Measurements from ENCODE around the gene FAM120A.
A peak's percentile ranks its signal among the peaks of the same experiment; 100 is the strongest.
"Not testable (repeated sequence)": the region's sequence is repeated elsewhere in the genome, so short reads cannot be mapped to it uniquely, and the experiment has no call there.

The FAM120A gene, protein sequence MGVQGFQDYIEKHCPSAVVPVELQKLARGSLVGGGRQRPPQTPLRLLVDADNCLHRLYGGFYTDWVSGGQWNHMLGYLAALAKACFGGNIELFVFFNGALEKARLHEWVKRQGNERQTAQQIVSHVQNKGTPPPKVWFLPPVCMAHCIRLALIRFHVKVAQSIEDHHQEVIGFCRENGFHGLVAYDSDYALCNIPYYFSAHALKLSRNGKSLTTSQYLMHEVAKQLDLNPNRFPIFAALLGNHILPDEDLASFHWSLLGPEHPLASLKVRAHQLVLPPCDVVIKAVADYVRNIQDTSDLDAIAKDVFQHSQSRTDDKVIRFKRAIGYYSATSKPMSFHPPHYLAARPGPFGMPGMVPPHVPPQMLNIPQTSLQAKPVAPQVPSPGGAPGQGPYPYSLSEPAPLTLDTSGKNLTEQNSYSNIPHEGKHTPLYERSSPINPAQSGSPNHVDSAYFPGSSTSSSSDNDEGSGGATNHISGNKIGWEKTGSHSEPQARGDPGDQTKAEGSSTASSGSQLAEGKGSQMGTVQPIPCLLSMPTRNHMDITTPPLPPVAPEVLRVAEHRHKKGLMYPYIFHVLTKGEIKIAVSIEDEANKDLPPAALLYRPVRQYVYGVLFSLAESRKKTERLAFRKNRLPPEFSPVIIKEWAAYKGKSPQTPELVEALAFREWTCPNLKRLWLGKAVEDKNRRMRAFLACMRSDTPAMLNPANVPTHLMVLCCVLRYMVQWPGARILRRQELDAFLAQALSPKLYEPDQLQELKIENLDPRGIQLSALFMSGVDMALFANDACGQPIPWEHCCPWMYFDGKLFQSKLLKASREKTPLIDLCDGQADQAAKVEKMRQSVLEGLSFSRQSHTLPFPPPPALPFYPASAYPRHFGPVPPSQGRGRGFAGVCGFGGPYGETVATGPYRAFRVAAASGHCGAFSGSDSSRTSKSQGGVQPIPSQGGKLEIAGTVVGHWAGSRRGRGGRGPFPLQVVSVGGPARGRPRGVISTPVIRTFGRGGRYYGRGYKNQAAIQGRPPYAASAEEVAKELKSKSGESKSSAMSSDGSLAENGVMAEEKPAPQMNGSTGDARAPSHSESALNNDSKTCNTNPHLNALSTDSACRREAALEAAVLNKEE

DNA sequence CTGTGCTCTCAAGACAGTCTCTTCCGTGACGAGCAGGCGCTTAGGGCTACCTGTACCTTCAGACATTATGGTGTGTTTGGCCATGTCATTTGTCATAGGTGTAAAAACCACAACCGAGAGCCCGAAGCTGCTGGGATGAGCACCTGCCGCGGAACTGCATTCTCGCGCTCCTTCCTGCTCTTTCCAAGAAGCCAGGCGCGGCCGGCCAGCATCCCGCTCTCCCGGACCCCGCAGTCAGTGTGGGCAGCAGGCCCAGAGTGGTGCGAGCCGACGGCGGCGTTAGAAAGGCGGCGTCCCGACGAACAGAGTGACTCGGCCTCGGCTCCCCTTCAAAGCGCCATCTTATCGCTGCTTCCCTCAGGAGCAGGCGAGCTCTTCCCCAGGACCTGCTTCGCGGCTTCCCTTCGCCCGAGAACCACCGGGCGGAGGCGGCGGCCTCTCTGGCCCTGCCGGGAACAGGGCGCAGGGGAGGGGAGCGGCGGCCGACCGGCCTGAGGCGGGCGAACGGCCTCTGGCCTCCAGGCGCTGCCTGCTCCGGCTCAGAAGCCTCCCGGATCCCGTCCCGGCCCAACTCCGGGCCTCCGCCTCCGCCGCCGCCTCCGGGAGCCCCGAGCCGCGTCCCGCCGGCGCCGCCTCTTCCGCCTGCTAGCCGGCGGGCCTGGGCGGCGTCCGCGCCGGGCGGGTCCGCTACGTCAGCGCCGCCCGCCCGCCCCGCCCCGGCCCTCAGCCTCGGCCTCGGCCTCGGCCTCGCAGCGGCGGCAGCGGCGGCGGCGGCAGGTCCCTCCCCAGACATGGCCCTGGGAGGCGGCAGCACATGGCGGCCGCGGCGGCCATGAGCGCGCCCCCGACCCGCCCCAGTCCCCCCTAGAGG, at the start of gene FAM120A:
TSS of gene FAM120A (plus strand) at position 741 of the 871 bp plus-strand sequence. CDS start 231 bp downstream, outside the sequence.
- DNase-seq (ENCODE audit: low read depth in 2 of 2) = peak; percentile 56

DNA sequence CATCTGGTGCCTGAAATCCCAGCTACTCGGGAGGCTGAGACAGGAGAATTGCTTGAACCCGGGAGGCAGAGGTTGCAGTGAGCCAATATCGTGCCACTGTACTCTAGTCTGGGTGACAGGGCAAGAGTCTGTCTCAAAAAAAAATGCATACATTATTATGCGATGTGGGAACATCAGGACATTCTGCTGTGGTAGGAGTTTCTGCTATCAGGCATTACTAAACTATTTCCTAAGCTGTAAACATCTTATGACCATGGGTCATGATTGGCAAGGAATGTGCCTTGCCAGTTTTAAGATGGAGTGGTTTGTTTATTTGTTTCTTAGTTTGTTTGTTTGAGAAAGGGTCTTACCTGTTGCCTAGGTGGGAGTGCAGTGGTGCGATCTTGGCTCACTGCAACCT, 45.1 kb upstream of the FAM120A start:
- no peak for DNase-seq (ENCODE audit: low read depth in 2 of 2)

DNA sequence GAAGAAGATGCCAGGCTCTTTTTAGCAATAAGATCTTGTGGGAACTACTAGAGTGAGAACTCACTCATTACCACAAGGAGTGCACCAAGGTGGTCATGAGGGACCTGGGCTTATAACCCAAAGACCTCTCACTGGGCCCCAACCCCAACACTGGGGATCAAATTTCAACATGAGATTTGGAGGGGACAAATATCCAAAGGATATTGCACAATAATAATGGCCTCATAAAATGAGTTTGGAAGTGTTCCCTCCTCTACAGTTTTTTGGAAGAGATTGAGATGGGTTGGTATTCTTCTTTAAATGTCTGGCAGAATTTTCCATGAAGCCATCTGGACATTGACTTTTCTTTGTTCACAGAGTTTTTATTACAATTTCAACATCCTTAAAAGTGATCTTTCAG, 38.0 kb upstream of the FAM120A start:
- no peak for DNase-seq (ENCODE audit: low read depth in 2 of 2)

DNA sequence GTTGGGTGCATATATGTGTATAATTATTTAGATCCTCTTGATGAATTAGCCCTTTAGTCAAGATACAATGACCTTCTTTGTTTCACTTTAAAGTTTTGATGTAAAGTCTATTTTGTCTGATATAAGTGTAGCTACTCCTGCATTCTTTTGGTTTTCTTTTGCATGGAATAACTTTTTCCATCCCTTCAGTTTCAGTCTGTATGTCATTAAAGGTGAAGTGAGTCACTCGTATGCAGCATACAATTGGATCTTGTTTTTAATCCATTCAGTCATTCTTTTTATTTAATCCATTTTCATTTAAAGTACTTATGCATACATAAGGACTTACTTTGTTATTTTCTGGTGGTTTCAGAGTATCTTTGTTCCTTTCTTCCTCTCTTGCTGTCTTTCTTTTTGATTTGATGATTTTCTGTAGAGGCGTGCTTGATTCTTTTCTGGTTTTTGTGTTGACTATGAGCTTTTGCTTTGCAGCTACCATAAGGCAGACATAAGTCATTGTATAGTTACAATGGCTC, 36.3 kb upstream of the FAM120A start:
- DNase-seq (ENCODE audit: low read depth in 2 of 2) = no peak

DNA sequence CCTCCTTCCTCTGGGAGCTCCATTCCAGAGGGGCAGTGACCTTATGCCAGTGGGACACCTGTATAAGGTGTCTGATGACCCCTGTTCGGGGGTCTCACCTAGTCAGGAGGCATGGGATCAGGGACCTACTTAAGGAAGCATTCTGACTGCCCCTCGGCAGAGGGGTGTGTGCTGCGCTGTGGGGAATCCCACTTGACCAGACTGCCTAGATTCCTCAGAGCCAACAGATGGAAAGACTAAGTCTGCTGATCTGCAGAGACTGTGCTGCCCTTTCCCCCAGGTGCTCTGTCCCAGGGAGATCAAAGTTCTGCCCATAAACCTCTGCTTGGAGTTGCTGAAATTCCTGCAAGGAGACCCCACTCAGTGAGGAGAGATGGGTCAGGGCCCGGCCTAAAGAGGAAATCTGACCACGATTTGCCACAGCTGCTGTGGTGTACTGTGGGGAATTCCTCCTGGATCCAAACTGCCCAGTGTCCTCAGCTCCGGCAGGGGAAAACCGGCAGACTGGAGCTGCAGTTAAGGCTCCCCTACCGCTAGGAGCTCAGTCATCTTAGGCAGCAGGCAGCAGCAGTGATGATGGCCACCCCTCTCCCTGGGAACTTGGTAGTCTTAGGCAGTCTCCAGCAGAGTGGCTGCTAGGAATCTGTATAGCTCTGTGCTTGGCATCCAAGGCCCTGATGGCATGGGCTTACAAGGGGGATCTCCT, 34.8 kb upstream of the FAM120A start:
- no peak for DNase-seq (ENCODE audit: low read depth in 2 of 2)

DNA sequence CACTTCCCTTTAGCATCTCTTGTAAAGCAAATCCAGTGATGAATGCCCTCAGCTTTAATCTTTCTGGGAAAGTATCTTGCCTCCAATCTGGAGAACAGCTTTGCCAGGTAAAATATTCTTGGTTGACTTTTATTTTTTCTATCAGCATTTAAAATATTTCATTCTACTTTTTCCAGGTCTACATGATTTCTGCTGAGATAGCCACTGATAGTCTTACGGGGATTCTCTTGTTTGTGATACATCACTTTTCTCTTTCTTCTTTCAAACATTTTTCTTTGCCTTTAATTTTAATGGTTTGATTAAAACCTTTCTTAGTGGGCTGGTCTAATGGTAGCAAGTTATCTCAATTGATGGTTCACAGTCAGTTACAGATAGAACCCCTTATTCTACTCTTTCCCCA, 33.9 kb upstream of the FAM120A start:
- no peak for DNase-seq (ENCODE audit: low read depth in 2 of 2)

DNA sequence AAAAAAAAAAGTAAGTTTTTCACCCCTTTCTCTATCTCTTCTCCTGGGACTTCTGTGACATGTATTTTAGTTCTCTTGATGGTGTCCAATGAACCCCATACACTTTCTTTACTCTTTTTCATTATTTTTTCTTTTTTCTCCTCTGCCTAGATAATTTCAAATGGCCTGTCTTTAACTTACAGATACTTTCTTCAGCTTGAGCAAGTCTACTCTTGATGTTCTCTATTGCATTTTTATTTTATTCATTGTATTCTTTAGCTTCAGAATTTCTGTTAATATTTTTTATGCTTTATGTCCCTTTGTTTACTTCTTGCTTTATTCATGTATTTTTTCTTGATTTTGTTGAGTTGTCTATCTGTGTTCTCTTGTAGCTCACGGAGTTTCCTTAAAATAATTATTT, 32.5 kb upstream of the FAM120A start:
- no peak for DNase-seq (ENCODE audit: low read depth in 2 of 2)

DNA sequence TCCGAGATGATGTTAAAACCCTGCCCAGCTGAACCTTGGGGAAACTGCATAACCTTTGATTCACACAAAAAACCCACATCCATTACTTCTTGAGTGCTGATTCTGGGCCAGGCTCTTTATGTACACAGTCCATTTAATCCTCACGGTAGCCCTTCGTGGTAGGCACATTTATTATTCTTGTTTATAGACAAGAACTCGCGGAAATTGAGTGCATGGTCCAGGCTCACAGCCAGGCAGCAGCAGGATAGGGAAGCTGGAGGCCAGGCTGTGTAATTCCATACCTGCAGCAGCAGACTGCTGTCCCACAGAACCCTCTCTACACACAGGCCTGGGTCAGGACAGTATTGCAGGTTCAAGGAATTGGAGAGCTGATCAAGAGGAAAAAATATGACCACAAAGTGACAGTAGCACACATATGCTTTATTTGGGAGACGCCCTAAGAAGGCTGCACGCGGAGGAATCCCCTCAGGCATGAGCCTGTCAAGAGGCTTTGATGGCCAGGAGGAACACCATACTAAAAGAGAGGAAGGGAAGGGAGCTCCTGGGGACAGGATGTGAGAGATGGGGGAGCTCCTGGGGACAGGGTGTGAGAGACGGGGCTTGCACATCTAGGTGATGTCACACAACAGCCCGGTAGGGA, 28.4 kb upstream of the FAM120A start:
- no peak for DNase-seq (ENCODE audit: low read depth in 2 of 2)

DNA sequence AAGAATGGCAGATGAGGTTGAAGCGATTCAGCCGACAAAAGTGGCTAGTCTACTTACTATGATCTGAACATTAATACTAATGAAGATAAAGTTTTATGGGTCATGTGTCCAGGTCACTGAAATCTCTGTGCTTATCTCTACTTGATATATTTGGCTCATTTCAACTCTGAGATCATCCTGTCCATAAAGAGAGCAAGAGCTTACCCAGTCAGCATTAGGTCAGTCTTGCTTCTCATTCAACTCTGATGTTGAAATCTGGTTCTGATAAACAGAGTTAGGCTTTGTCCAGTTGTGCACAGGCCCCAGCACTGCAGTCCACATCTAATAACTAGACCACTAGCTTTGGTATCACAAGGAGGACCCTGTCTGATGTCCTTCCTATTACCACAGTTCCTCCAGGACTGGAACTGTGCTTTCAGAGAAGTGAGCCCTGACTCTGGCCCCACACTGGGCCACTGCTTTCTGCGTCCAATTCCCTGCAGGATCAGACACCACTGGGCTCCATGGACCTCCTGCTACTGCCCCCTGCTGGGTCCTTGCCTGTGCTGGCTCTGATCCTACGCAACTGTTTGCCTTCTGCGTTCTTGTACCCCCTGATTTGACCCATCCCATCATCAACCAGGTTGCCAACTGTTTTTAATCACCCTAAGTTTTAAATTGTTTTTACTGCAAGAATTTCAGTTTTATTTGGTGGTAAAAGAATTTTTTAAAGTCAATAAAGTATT, 23.7 kb upstream of the FAM120A start:
- DNase-seq (ENCODE audit: low read depth in 2 of 2) = no peak

DNA sequence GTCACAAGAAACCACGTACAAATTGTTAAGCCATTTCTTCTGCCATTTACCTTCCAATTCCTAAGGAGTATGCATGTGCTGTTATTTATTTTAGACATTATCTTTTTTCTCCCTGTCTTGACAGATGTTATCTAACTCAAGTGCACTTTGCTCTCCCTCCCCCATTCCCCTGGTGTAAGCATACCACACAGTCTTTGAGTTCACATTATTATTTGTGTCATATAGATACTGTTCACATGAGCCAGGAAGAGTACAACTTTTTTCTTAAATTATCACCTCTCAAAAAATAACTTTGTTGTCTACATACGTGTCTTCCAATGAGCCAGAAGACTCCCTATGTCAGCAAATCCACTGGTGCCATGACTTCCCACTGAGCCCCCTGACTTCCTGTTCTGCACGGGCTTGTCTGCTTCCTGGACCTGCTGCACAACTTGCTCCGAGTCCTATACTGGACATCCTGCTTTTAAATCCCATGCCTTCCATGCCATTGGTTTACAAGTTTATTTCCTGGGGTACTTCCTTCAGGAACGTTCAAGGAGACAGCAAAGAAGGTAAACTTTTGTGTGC, 19.9 kb upstream of the FAM120A start:
- DNase-seq (ENCODE audit: low read depth in 2 of 2) = no peak

DNA sequence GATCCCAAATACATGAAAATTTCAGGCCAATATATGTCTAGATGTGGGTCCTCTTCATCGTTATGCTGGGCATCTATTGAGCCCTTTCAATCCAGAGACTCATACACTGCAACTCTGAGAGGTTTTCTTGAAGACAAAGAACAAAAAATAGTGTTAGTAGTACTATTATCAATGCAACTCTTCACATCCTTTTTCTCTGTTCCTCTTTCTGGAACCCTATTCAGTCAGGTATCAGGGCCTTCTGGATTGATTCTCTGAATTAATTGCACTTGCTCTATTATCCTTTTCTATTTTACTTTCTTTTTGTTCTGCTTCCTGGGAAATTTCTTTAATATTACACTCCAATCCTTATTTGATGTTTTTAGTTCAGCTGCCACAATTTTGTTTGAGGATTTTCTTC, 18.5 kb upstream of the FAM120A start:
- no peak for DNase-seq (ENCODE audit: low read depth in 2 of 2)

DNA sequence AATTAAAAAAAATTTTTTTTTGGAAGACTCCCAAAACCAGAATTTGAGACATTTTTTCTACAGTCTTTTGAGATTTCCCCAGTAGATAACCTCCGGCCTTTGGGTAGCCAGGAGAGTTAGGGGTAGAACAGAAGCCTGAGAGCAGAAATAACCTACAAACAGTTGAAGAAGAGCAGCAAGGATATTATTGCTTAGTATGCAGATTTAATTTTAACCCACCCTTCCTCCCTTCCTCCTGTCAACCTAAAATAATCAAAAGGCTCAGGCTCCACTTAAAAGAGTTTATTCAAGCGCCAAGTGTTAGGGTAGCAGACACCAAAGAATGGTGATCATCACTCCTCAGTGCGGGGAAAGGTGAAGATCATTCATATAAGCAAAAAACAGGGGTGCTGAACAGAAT, 17.4 kb upstream of the FAM120A start:
- DNase-seq (ENCODE audit: low read depth in 2 of 2) = no peak

DNA sequence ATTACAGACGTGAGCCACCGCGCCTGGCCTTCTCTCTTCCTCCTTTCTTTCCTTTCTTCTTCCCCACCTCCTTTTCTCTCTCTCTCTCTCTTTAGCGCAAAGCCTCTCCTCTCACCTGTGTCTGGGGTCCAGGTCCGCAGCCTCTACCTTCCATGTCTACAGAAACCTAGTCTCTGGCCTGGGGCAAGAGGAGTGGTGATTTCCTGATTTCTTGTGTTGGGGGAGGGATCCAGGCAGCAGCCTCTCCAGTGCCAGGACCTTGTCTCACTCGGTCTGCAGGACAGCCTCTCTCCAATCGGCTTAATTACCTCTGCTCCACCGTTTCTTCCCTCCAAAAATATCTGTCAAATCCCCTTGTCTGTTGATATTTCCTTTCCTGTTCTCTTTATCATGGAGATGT, 16.1 kb upstream of the FAM120A start:
- DNase-seq (ENCODE audit: low read depth in 2 of 2) = no peak

DNA sequence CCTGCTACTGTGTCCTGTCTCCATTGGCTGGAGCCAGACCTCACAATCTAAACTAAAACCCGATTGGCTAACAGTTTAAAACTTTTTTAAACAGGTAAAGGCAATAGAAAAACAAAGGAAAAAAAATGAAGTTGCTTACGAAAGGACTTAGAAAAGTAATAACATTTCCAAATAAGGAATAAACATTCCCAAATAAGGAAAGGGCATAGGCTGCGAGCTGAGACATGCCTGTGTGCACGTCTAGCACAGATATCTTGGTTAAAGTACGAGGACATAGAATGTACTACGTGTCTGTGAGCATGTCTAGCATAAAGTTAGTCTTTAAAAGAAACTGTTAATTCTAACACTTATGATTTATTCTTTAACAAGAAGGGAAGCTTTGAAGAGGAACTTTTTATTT, 15.3 kb upstream of the FAM120A start:
- no peak for DNase-seq (ENCODE audit: low read depth in 2 of 2)

DNA sequence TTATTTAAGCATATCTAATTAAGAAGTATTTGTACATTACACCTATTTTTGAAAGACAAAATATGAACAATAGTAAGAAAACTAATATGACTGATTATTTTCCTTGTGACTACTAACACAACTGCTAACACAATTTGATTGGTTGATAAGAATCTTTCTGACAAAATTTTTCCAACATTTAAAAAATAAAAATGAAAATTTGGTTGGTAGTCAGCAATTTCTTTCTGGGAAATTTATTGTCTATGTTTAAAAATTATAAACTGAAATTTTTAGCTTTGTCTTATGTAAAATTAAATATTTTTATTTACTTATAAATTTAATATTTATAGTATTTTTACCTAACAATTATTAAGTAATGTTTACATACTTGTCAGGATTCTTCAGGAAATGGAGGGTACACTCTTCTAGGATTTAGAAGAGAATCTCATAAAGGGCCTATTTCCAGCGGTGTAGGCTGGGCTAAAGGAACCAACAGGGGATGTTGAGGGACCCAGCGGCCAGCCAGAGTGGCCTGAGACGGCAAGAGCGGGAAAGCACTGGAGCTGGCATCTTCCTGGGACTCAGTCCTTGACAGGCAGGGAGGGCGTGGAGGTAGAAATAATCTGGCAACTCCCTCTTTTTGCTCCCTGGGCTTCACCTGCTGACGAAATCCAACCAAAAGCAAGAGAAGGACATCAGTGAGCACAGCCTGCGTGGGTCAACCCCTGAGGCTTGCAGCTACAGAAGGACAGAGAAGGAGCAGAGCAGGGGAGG, 14.7 kb upstream of the FAM120A start:
- no peak for DNase-seq (ENCODE audit: low read depth in 2 of 2)

DNA sequence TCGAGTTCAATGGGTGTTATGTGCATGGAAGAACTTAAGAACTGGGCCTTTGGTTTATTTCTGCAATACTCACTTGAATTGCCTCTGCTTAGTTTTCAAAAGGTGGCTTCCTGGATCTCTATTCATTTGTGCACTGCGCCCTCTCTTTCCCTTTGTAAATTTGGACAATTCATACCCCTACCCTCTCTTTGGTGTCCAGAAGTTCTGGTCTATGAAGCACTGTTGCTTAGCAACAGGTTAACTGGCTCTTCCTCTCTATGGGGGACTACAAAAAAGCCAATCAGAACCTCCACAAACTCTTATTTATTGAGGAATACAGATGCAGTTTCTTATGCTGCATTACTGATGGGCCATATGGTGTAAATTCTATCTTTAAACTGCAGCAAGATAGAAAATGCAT, 13.5 kb upstream of the FAM120A start:
- DNase-seq (ENCODE audit: low read depth in 2 of 2) = no peak

DNA sequence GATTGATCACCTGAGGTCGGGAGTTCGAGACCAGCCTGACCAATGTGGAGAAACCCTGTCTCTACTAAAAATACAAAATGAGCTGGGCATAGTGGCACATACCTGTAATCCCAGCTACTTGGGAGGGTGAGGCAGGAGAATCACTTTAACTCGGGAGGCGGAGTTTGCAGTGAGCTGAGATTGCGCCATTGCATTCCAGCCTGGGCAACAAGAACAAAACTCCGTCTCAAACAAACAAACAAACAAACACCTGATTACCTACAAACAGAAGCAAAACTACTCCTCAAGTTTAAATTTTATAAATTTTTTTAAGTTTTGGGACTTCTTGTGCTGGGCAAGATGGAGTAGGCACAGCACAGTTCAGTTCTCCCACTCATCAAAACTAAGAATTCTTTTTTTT, 12.2 kb upstream of the FAM120A start:
- DNase-seq (ENCODE audit: low read depth in 2 of 2) = not testable (repeated sequence)

DNA sequence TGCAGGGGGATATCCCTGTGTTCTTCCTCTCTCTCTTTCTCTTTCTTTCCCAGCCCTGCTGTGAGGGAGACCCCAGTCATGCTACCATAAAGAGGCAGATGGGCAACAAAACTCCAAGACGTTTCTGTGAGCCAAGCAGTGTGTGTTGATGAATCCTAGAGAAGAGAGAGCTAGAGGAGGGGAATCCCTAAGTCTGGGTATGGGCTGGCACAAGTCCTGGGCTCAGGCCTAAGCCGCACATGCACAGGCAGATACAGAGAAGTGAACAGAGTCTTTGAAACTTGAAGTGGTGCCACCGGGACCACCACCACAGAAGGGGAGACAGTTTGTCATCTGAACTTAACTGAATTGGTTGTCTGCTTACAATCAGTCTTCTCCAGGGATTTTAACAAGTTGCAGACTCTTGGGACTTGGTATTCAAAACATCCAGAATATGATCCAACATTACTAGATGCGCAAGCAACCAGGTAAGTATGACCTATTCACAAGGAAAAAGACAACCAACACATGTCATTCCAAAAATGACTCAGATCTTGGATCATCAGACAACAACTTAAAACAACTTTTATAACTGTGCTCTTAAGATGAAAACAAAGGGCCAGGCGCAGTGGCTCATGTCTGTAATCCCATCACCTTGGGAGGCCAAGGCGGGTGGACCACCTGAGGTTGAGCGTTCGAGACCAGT, 10.4 kb upstream of the FAM120A start:
- no peak for DNase-seq (ENCODE audit: low read depth in 2 of 2)
